GM21526 (cell line): ENCODE data around the gene JADE1.
A peak's percentile ranks its signal among the peaks of the same experiment; 100 is the strongest.

Experiments used
- ATAC-seq: cut with Tn5 transposase; IDR thresholded peaks from one replicate; pipeline ENCODE4 v1.9.1; 2021; ENCODE audit warnings: moderate library complexity; ENCODE audit not compliant: unreplicated experiment, low FRiP score

Gene JADE1

DNA sequence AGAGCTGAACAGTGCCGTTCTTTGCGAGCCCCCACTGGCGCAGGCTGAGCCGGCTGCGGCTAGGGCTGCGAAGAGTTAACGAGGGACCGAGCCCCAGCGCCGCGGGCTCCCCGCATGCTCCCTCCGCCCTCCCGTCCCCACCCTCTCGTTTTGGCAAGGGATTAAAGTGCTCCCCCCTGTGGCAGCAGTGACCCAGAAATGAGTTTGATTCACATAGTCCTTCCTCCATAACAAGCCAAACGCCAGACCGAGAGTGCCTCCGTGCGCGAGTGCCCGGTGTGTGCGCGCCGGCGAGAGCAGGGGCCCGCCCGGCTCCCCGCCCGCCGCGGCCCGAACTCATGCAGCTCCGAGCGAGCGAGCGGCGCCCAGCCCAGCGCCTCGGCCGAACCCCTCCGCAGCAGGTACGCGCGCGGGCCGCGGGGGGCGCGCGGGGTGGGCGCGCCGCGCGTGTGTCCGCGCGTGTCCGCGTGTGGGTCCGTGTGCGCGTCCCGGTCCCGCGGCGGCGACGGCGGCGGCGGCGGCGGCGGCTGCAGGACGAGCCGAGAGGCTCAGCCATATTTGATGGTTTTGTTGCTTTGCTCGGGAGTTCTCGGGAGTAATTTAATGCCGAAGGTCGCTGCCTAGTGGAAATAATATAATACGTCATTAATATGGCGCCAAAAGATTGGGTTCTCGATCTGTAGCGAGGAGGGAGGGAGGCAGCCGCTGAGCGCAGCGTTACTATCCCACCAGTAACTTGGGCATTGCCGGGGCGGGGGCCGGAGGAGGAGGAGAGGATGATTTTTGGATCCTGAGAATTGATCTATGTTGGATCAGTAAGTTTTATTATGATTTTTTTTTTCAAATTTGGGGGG lies at the start of gene JADE1:
JADE1 (plus strand) TSS at position 224 of the 854 bp plus-strand sequence. CDS start 22,059 bp downstream, outside the sequence.
- peak; percentile 50 for ATAC-seq

DNA sequence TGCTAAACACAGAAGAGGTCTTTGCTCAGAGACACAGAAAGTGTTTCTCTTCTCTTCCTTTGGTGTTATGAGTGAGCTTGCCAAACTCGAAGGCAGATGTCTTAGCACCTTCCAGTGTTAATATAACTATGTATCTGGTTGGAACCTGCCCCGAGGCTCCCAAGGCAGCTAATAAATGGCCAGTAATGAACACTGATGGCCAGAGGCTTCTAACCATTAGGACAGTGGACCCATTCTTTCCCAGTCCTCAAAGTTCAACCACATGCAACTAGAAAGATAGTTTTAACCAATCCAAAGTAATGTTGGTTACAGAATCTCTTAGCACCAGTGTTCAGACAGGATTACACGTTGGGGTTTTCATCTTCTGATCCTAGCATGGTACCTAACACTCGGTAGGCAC lies 42.7 kb upstream of the JADE1 start:
- no peak for ATAC-seq

DNA sequence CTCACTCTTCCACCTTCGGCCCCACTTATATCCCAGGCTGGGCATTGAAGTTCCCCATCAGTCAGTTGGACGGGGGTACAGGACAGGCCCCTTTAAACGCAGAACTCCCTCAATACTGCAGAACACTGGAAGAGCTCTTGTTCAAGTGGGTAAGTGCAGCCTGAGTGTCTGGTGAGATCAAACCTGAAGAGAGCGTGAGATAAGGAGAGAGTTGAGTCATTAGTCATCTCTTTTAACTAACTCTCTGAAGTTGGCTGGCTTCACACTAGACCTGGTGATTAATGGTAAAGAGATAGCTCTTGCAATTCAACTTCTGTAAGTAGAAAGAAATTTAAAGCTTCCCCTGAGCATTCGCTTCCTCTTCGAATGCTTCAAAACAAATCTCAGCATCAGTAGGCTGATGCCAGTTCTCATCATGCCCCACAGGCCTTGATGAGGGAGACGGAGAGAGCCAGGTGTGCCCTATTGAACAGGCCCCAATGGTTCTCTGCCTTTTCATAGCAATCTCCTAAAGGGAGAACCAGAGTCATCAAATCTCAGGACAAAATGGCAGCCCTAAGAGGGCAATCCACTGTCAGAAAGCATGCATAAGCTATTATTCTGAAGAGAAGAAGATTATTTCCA lies 41.0 kb upstream of the JADE1 start:
- no peak for ATAC-seq

DNA sequence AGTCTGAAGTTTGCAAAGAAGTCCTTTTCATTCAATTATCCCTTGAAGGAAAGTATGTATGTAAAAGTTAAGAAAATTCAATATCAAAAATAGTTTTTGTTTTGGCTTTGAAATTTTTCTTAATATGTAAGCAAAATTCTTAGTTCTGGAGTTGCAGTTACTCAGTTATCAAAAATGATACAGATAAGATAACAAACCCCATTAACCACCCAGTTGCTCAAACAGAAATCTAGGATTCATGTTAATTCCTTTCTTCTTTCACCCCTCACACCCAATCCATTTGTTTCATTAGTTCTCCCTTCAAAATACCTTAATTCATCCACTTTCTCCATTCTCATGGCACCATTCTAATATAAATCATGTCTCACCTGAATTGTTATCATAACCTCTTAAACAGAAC lies 40.5 kb upstream of the JADE1 start:
- ATAC-seq: no peak

DNA sequence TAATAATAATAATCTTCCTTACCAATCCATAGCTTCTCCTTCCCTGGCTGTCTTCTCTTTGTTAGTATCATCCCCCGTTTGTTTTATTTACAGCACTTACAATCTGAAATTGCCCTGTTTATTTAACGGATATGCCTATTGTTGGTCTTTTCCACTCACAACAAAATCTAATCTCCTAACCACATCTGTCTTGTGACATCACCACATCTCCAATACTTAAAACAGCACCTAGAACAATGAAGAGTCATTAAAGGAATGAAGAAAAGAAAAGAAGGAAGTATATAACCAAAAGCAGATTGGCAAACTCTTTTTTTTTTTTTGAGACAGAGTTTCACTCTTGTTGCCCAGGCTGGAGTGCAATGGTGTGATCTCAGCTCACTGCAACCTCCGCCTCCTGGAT lies 38.7 kb upstream of the JADE1 start:
- ATAC-seq: no peak

DNA sequence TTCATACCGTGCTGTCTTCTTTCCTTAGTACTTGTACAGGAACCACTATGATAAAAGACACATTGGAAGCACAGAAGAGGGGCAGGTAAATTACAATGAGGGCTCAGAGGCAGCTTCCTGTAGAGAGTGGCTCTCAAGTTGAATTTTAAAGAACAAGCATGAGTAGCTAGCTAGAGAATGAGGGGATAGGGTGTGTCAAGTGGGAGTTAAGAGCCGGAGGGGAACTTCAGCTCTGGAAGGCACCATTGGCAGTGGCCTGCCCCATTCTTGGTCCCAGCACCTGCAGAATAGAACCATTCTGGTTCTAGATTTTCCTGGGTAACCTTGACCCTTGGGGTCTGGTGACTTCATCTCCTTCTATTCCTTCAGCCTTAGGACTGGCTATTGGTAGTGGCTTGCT lies 34.0 kb upstream of the JADE1 start:
- no peak for ATAC-seq

DNA sequence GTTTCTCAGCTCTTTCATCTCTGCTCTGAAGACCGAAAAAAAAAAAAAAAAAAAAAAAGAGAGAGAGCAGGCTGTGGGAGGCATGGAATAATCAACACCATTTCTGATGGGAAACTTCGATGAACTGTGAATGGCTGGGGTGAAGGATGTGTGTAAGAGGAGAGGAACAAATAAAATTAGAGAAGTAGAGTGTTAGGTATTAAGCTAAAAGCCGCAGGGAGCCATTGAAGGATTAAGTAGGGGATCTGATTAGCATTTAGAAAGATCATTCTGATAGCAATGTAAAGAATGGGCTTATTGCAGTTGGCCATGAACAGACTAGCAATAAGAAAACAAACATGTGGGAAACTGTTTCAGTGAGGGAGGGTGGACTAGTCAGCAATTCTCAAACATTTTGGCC lies 33.6 kb upstream of the JADE1 start:
- ATAC-seq: no peak

DNA sequence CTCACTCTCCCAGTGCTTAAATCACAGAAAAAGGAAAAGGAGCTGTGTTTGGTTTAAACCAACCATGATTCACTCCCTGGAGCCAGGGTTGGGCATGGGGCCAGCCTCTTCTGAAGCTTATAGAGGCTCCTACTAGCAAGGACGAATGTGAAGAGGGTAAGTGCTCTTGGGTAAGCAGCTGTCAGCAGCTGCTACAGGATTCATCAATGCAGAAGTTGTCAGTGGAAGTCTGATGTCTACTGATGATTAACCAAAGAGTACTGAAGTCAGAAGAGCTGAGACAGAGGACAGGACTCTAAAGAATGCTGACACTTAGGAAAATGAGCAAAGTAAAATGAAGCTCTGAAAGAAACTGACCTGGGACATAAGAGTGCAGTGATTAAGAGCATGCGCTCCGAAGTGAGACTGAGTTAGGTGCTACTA lies 32.7 kb upstream of the JADE1 start:
- ATAC-seq: no peak

DNA sequence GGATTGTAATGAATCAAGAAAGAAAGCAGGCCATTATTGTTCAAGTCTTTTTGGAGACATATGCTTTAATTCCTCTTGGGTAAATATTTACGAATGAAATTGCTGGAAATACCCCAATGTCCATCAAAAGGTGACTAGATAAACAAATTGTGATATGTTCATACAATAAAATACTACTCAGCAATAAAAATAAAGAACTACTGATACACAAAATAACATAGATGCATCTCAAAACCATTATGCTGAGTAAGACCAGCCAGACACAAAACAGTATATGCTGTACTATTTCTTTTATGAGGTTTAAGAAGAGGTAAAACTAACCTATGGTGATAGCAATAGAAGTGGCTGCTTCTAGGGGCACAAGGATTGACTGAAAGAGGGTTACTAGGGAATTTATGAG lies 28.8 kb upstream of the JADE1 start:
- no peak for ATAC-seq

DNA sequence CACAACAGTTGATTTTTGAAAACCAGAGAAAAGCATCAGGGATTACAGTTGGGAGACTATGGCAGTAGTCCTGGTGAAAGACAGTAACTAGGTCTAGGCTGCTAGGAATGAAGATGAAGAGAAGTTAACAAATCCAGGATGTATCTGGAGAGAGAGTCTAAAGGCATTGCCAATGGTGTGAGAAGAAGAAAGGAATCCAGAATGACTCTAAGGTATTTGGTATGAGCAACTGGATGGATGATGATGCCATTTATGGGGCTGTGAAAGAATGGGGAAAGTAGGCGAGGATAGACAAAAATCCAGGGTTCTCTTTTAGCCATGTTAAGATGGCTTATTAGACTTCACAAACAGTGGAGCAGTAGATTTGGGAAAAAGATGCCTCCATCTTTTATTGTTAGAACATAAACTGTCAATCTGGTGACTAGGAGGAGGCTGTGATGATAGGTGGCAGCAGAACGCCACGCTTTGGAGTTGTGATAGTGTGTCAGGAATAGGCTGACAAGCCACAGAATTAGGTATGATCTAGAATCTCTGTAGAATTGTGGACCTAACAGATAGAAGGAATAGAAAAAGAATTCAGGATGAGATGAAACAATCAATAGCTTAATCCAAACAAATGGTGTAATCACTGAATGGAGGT lies 27.3 kb upstream of the JADE1 start:
- ATAC-seq: no peak

DNA sequence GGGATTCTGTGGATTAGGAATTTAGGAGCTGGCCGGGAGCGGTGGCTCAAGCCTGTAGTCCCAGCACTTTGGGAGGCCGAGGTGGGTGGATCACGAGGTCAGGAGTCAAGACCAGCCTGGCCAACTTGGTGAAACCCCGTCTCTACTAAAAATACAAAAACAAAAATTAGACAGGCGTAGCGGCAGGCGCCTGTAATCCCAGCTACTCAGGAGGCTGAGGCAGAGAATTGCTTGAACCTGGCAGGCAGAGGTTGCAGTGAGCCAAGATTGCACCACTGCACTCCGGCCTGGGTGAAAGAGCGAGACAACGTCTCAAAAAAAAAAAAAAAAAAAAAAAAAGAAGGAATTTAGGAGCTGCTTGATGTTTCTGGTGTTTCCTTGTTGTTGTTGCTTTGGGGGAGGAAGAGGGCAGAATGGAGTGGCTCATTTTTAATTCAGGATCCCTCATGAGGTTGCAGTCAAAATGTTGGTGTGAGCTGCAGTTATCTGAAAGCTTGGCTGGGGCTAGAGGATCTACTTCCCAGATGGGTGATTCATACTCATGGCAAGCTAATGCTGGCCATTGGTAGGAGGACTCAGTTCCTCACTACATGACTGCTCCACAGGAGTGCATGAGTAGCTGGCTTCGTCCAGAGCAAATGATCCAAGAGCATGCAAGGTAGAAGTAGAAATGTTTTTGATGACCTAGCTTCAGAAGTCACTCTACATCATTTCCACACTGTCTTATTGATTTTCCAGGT lies 26.5 kb upstream of the JADE1 start:
- no peak for ATAC-seq

DNA sequence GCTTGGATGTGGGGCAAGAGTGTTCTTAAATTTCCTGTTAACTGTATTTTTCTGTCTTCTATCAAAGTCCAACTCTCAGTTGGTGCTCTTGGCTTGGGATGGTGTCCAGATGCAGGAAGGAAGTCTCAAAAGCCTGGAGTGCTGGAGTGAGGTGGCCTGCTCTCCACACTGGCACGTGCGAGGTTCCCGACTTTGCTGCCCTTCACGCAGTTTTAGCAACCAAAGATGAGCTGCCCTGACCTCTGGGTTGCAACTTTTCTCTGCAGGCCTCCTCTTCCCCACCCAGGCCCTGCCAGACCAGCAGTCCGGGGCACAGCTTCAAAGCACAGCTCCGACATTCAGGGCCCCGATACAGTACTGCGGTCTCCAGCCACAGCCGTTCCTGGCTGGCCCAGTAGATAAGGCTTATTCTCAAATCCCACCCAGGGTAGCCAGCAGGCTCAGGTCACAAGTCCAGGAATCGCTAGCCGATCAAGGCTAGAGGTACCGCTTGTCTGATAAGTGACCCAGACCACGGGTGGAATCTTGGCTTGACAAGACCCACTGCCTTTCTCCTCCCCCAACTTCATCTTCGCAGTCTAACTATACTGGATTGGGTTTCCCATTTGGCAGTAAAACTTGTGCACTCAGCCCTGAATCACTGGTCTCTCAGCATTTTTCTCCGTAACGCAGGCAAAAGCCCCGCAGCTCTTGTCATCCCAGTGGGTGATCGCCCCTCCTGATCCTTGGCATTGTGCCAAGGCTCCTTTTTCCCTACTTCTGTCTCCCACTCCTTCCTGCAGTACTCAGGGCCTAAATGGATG lies 21.8 kb upstream of the JADE1 start:
- ATAC-seq: no peak

DNA sequence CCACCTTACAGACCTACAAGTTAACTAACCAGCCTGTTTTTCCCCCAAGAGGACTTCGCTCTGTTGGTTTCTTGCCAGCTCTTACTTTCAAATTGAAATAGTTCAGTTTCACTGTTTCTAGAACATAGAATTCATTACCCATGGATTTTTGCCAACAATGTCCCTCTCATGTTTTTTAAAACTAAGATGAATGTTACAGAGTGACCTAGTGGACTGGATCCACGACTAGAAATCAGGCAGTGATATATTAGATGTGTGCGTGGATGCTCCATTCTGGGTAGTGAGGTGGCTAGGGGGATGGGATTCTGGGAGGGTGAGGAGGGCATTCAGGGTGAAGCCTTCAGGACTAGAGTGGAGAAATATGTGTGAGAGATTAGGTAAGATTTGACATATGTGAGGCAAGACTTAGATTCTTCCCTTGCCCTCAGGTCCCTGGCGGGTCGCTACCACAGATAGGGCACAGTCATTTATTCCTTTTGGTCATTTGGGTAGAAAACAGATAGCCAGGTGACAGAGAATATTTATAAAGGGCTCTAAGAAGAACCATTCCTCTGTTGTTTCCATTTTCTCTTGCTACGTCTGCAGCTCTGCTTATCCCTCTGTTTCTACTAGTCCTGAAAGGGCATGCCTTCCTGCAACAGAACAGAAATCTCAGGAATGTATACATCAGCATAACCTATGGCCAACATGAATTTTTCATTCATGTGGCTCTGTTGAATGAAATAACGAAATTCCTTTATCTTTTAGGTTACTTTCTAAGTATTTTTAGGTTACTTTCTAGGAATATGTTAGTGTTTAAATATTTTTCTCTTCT lies 15.4 kb upstream of the JADE1 start:
- no peak for ATAC-seq

DNA sequence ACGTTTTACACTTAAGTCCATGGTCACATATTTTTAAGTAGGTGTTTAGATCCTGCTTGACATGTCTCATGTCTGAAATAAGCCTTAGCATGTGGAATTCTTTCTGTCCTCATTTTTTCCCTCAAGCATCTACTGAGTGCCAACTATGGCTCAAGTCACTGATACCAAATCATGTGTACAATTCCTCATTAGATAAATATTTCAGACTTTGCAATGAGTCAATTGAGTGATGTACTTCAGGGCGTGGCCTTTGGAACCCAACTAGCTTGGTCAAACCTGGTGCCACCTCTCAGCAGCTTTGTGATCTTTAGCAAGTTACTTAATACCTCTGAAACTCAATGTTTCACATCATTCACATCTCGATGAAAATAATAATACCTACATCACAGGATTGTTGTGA lies 12.6 kb upstream of the JADE1 start:
- no peak for ATAC-seq

DNA sequence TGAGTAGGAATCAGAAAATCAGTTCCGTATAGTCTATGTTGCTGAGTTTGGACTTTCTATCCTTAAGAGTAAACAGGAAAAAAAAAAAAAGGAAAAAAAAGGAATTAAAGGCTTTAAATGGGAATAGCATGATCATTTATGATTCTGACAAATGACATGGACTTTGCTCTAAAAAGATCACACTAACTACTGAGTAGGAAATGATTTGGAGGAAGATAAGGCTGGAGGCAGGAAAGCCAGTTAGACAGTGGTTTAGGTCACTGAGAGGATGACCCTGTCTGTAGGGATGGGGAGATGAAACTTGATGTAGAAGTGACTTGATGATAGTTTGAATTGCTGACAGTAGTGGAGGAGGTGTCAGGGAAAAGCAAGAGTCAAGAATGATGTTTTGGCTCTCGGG lies 9.2 kb upstream of the JADE1 start:
- ATAC-seq: no peak

DNA sequence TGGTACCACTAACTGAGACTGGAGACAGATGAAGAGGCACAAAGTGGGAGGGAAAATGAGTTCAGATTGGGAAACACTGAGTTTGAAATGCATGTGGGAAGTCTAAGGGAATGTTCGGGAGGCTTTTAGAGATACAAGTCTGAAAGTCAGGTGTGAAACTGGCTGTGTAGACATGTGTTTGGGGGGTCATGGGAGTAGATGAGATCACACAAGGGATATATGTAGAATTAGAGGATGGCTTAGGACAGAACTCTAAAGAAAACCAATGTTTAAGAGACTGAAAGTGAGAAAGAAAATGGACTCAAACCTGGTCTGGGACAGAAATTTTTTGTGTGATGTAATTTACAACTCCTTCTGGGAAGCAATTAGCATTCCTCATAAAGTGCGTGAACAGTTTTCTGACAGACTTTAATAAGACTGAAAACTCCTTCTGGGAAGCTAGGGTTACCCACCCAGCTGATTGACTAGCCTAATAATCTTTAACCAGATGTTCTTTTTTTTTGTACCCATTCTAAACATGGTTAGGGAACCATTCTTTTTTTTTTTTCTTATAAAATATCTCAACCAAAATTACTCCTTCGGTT lies 8.7 kb upstream of the JADE1 start:
- no peak for ATAC-seq

DNA sequence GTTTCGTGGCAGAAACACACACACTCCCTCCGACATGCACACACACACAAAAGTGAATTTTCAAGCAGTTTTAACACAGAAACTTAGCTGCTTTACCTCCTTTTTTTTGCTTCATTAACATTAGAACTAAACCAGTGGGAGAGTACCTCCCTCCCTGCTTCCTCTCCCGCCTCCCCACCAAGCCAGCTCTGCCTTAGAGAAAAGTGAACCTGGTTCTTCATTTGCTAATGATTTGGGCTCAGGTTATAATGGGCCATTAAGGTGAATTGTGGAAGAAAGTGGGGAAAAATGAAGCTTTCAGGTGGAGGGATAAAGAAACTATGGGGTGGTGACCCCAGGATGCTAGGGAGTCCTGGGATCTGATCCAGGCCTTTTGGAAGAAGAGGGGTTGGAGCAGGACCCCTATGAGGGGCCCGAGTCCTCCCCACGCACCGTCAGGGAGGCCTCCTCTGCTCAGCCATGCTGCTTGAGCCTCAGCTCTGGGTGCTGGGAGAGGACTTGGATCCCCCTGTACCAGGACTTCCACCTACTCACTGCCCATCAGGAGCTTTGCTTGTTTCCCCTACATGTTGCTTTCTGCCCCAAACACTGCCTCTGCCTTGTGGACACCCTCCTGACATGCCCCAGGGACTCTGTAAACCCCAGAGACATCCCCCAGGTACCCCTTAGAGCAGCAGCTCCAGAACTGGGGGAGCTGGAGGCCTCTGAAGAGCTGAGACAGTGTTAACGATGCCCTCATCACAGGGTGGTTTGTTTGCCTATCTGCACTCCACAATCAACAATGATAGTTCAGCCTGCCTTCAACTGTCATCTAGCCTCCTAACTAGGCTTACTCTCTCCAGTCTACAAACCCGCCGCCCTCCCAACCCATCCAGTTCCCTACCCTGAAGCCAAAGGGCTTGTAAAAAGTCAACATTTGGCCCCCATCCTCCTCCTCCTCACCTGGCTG lies 6.5 kb upstream of the JADE1 start:
- ATAC-seq: no peak

DNA sequence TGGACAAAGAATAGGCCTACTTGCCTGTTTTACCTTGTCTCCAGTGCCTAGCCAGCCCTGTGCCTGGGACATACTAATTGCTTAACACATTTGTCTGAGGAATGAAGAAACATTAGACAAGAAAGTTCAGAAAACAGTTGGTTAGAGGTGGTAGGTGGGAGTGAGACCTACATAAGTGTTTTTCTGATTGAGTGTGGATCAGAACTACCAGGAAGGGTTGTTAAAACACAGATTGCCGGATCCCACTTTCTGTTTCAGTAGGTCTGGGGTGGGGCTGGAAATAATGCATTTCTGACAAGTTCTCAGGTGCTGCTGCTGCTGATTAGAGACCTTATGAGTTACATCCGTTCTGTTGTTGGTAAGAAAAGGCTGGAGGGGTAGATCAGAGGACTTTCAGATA lies 5.7 kb upstream of the JADE1 start:
- peak; percentile 73 for ATAC-seq
